ENCODE results near the gene RAB4A.

RAB4A gene

DNA sequence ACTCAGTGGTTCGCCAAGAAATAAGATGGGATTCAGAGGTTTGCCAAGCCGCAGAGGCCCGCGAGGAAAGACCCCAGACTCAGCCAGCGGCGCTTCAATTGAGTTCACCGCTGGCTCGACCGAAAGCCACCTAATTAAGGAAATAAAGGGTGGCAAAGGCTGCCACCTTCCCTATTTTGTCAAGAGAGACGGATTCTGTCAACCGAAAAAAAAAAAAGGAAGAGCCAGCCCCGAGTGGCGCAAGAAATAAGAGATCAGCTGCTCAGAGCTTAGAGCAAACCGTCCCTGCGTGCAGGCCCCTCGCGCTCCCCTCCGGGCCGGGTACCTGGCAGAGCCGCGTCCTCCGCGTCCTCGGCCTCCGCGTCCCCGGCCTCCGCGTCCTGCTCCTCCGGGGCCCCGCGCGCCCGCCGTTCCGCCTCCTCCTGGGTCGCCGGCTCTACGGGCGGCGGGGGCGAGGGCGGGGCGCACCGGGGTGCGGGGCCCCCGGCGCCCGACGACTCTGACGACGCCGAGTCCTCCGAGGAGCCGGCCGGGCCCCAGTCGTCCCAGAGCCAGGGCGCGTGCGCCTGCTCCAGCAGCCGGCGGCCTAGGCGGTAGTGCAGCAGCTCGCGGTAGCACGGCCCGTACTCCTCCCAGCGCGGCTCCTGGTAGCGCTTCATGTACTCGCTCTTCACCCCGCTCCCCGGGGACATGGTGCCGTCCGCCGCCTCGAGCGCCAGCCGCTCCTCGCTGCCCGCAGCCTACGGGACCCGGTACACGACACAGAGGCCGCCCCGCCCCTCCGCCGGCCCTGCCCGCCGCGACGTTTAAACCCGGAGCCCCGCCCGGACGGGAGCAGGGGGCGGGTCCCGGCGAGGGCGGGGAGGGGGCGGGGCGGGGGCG lies 71.1 kb downstream of the RAB4A start:
- peak; percentile 78 for DNase-seq

DNA sequence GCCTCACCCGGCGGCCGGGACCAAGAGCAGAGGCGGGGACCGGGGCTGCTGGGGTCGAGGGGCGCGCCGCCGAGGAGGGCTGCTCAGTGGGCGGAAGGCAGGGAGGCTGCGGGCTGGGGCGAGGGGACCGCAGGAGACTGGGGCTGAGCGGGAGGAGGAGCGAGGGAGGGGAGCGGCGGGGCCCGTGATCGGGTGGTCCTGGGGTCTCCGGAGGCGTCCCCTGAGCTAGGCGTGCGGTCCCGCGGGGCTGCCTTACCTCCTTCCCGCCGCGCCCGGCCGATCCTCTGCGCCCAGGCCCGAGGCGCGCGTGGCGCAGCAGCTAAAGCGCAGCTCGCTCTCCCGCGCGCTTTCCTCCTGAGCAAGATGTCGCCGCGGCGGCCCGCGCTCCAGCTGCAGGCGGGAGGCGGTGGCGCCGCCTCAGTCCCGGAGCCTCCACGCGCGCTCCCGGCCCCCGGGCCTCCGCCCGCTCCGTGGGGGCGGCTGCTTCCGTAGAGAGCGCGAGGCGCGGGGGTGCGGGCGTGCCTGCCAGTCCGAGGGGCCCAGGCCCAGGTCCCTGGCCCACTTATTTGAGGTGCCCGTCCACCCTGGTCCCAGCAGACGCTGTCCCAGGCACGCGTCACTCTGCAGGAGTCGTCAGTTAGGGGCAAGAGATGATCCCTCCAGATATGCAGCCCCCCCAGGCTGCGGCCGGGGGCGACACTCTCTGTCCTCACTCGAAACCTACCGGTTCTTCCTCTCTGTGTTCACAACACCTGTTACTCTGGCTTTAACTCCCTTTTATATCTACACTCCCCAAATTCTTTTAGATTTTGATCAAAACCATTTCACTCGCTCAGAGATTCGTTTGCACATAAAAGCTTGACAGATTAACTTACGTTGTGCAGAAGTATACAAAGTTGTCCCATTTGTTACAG lies 72.0 kb downstream of the RAB4A start, which contains the start of gene CCSAP:
Gene CCSAP (minus strand): TSS at position 392 of the 914 bp plus-strand sequence. CDS start 582 bp downstream, outside the sequence.
- DNase-seq, result peak; percentile 47

DNA sequence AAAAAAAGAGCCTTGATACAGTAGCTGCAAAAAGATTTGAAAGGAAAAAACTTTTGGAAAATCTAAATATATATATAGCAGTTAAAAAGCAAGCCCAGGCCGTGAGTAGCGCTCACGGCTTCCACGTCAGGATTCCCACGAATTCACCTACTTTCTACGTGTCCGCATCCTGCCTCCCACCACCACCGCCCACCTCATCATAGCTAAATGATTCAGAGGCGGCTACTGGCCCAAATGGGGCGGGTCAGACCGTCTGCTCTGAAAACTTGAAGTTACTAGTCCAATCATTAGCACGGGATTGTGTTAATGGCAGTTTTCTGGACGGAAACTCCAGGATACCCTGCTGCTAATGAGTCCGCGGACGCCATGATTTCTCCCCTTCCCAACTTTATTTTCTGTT lies 73.2 kb downstream of the RAB4A start:
- DNase-seq, result no peak

DNA sequence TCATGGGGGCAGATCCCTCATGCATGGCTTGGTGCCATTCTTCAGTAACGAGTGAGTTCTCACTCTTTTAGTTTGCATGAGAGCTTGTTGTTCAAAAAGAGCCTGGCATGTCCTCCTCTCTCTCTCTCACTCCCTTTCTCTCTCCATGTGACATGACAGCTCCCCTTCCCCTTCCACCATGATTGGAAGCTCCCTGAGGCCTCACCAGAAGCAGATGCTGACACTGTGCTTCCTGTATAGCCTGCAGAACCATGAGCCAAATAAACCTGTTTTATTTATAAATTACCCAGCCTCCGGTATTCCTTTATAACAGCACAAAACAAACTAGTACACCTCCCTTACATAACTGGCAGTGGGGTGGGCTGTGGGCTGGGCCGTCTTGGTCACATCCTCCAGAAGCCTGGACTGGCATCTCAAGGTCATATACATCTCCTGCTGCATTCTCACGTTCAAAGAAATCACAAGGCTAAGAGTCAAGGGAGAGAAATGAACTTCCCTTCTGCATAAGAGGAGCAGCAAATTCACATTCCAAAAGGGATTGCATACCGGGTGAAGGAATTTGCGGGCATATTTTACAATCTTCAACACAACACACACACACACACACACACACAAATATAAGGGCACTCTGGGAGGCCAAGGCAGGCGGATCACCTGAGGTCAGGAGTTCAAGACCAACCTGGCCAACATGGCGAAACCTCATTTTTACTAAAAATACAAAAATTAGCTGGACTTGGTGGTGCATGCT lies 74.2 kb downstream of the RAB4A start:
- DNase-seq, result no peak

DNA sequence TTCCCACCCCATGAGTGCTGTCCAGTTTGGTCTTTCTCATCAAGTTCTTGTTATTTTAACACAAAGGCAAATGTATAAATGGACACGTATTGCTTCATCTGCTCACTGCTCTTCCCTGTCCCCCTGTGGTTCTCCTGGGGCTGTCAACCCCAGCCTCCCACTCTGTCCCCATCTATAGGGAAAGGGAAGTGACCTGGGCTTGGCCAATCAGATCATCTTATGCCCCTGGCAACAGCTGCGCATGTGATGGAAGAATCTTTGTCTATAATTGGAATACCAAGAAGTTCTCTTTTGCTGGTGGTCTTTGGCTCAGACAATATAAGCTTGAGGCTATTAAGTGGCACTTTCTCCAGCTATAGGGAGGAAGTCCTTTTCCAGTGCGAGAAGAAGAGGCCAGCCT lies 76.6 kb downstream of the RAB4A start:
- DNase-seq, result no peak

DNA sequence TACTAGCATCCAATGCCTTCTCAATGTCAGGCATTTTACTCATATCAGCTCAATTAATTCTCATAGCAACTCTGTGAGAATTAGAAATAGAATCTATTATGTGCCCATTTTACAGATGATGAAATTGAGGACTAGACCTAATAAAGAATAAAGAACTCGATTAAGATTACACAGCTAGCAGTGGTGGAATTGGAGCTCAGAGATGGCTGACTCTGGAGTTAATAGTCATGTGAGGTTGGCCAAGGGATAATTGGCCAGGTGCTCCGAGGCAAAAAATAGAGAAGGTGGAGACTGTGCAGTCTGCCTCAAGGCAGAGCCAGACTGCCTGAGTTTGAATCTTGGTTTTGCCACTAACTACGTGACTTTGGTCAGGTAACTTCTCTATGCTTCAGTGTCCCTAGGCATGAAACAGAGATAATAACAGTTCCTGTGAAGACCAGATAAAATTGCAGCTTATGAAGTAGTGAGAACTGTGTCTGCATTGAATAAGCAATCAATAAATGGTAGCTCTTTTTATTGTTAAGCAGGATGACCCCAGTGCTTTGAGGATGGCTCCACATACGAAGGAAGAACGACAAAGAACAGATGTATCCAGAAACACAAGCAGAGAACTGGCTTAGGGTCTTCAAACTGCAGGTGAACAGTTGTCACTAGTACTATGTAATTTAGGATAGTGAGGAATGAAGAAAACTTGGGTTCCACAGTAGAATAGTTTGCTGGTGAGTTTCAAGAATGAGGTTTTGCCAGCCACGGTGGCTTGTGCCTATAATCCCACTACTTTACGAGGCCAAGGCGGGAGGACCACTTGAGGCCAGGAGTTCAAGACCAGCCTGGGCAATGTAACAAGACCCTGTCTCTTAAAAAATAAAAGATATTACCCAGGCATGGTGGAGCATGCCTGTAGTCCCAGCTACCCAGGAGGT lies 78.8 kb downstream of the RAB4A start:
- DNase-seq, result no peak

DNA sequence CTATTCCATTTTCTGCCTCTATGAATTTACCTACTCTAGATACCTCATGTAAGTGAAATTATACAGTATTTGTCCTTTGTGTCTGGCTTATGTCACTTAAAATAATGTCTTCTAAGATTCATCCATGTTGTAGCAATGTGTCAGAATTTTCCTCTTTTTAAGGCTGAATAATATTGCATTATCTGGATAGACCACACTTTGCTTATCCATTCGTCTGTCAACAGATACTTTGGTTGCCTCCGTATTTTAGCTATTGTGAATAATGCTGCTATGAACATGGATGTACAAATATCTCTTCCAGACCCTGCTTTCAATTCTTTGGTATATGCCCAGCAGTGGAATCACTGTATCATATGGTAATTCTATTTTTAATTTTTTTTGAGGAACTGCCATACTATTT lies 82.1 kb downstream of the RAB4A start:
- DNase-seq, result no peak

DNA sequence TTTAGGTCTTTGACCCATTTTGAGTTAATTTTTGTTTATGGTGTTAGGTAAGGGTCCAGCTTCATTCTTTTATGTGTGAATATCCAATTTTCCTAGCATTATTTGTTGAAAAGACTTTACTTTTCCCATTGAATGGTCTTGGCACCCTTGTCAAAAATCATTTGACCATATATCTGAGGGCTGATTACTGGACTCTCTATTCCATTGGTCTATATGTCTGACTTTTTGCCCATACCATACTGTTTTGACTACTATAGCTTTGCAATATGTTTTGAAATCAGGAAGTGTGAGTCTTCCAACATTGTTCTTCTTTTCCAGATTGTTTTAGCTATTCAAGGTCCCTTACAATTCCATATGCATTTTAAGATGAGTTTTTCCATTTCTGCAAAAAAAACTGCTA lies 83.3 kb downstream of the RAB4A start:
- no peak for DNase-seq
